HAP-1 (cell line): ENCODE data around the gene ZMIZ1.

ENCODE experiments used
- DNase-seq, 2 experiments: peaks; one replicate each; pipeline ENCODE4 v3.0.0-alpha.2; 2016 to 2020; ENCODE audit warnings: low spot score in 2 of 2
- H3K27me3 ChIP-seq: fragments of 250-450 bp; sonication (Bioruptor Pico); 2 replicates; pipeline ENCODE4 v1.5.1; 2020; ENCODE audit warnings: low read depth, mild to moderate bottlenecking, moderate library complexity
- H3K36me3 ChIP-seq: fragments of 250-450 bp; sonication (Bioruptor Pico); replicated peaks from 2 replicates; pipeline ENCODE4 v1.5.1; 2020; ENCODE audit warnings: mild to moderate bottlenecking
- H3K4me1 ChIP-seq: fragments of 250-450 bp; sonication (Bioruptor Pico); 2 replicates; pipeline ENCODE4 v1.5.1; 2020; ENCODE audit warnings: mild to moderate bottlenecking
- H3K4me3 ChIP-seq: fragments of 250-450 bp; sonication (Bioruptor Pico); 2 replicates; pipeline ENCODE4 v1.5.1; 2020; ENCODE audit warnings: mild to moderate bottlenecking, moderate library complexity
- H3K9me3 ChIP-seq: fragments of 250-450 bp; sonication (Bioruptor Pico); 2 replicates; pipeline ENCODE4 v1.5.1; 2020; ENCODE audit warnings: mild to moderate bottlenecking, moderate library complexity
- in situ Hi-C: fragments of 300-500 bp; cut with MboI; formaldehyde crosslinking; loops from 3 replicates; pipeline ENCODE4 v1.14.3; 2020; ENCODE audit warnings: low sequenced_read_pairs, inconsistent platforms, mixed read lengths

ZMIZ1 gene

GRCh38 chr10:79081353-79082034 is 12.7 kb downstream of the ZMIZ1 start:
- Histone ChIP-seq H3K4me1 (peaks cover 19% of the 10 kb centered on the region), H3K27me3 (no peaks in the 10 kb centered on the region), H3K4me3 (no peak overlapping the region), H3K36me3 (no peaks in the 10 kb centered on the region), H3K9me3 (no peaks in the 10 kb centered on the region)
- no peak for DNase-seq
- in situ Hi-C loops = loop anchor here (25.0 kb wide), 1 partner anchor 1044 kb away; the partner anchor contains the start of genes POLR3A and RPS24

- no peak for DNase-seq
- Histone ChIP-seq H3K4me3 (no peak overlapping the region), H3K27me3 (no peaks in the 10 kb centered on the region), H3K4me1 (peaks cover 19% of the 10 kb centered on the region), H3K36me3 (no peaks in the 10 kb centered on the region), H3K9me3 (no peaks in the 10 kb centered on the region)
- in situ Hi-C loops = loop anchor here (25.0 kb wide), 1 partner anchor 1045 kb away; the partner anchor contains the start of genes POLR3A and RPS24
These were observed 13.2 kb downstream of the ZMIZ1 start for GRCh38 chr10:79082035-79082373.

DNA sequence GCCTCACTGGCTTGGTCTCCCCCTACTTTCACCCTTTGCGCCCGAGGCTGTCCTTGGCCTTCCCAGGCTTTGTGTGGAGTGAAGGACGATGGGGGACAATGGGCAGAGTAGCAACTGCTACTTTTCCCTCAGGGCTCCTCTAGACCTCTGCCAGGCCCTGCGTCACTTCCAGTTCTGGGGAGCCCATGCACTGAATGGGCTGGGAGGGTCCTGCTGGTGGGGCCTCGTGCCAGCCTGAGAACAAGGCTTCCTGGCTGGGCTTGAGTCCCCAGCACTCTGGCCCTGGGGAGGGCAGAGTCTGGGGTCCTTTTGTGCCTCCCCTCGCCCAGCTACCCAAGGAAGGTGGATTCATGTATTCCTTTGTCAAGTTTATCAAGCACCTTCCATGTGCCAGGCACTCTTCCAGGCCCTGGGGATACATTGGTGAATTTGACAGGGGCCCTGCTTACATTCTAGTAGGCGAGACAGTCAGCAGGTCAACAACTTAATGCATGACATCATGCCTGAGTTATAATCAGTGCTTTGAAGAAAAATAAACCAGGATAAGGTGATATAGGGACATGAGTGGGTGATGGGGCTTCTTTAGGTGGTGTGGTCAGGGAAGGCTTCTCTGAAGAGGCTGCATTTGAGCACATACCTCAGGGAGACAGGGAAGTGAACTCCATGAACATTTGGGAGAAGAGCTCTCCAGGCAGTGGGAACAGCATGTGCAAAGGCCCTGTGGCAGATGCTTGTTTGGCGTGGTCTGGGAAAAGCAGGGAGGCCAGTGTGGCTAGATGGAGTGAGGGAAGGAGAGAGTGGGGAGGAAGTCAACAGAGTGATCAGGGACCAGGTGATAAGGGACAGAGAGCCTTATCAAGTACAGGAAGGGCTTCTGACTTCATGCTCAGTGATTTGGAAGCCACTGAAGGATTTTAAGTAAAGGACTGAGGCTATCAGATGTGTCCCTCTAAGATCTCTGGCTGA is 14.1 kb downstream of the ZMIZ1 start:
- Histone ChIP-seq H3K4me3 (no peak overlapping the region), H3K27me3 (no peaks in the 10 kb centered on the region), H3K36me3 (no peaks in the 10 kb centered on the region), H3K4me1 (peaks cover 19% of the 10 kb centered on the region), H3K9me3 (no peaks in the 10 kb centered on the region)
- in situ Hi-C loops = loop anchor here (25.0 kb wide), 1 partner anchor 1046 kb away; the partner anchor contains the start of genes POLR3A and RPS24
- DNase-seq = no peak

DNA sequence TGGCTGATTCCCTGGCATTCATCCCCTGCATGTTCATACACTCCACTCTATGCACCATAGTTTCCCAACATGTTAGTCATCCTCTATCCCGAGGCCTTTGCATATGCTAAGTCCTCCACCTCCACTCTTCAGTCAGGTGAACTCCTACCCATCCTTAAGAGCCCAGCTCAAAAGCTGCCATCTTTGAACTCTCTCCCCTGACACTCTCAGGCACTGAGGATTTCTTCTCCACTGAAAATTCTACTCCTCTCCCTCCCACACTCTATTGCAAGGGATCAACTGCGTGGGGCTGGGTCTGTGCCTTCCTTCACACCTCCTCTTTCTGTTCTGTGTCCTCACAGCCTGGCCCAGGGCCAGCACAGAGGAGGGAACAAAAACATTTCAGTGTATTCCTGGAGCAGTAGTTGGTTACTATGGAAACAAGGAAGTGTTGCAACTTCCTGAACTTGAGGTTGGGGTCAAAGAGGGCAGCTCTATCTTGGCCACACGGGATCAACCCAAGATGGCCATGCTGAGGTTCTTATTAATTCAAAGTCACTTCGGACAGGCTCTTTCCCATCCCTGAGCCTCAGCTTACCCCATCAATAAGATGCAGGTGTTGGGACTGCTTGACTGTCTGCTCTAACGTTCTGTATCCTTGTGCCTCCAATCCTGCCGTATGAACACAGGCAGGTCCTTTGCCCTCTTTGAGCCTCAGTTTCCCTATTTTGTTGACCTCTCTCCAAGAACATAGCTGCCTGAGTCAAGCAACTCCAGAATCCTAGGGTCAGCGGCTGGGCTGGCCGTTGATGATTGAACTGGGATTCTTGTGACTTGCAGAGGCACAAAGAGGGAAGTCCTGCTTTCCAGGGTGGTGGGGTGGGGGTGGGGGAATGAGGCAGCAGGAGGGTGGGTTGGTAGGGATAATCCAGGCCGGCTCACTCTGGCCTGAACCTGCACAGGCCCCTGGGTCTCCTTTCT is 15.5 kb downstream of the ZMIZ1 start:
- Histone ChIP-seq H3K4me1 (peaks cover 10% of the 10 kb centered on the region), H3K9me3 (no peaks in the 10 kb centered on the region), H3K27me3 (no peaks in the 10 kb centered on the region), H3K4me3 (no peak overlapping the region), H3K36me3 (no peaks in the 10 kb centered on the region)
- in situ Hi-C loops = loop anchor here (25.0 kb wide), 1 partner anchor 1047 kb away; the partner anchor contains the start of genes POLR3A and RPS24
- peak; percentile 56 to 70 for DNase-seq

- no peak for DNase-seq
- in situ Hi-C loops = loop anchor here (25.0 kb wide), 1 partner anchor 1048 kb away; the partner anchor contains the start of genes POLR3A and RPS24
- H3K4me3 ChIP-seq = no peak overlapping the region
- no peaks in the 10 kb centered on the region for H3K36me3 ChIP-seq
- H3K9me3 ChIP-seq = no peaks in the 10 kb centered on the region
- H3K4me1 ChIP-seq = peaks cover 10% of the 10 kb centered on the region
- no peaks in the 10 kb centered on the region for H3K27me3 ChIP-seq
These were observed 16.3 kb downstream of the ZMIZ1 start for GRCh38 chr10:79084972-79085597.

- H3K4me1 ChIP-seq = peaks cover 10% of the 10 kb centered on the region
- no peaks in the 10 kb centered on the region for H3K36me3 ChIP-seq
- no peak for DNase-seq
- no peaks in the 10 kb centered on the region for H3K9me3 ChIP-seq
- in situ Hi-C loops = loop anchor here (25.0 kb wide), 1 partner anchor 1050 kb away; the partner anchor contains the start of genes POLR3A and RPS24
- H3K27me3 ChIP-seq = no peaks in the 10 kb centered on the region
- no peak overlapping the region for H3K4me3 ChIP-seq
These were observed 18.1 kb downstream of the ZMIZ1 start for GRCh38 chr10:79086822-79087221.

- no peak for DNase-seq
- no peaks in the 10 kb centered on the region for H3K9me3 ChIP-seq
- H3K4me1 ChIP-seq = peaks cover 10% of the 10 kb centered on the region
- no peak overlapping the region for H3K4me3 ChIP-seq
- no peaks in the 10 kb centered on the region; the same call in 1 of the 2 replicates for H3K36me3 ChIP-seq
- in situ Hi-C loops = loop anchor here (25.0 kb wide), 1 partner anchor 1050 kb away; the partner anchor contains the start of genes POLR3A and RPS24
- H3K27me3 ChIP-seq = no peaks in the 10 kb centered on the region
These were observed 19.0 kb downstream of the ZMIZ1 start for GRCh38 chr10:79087721-79088120.

DNA sequence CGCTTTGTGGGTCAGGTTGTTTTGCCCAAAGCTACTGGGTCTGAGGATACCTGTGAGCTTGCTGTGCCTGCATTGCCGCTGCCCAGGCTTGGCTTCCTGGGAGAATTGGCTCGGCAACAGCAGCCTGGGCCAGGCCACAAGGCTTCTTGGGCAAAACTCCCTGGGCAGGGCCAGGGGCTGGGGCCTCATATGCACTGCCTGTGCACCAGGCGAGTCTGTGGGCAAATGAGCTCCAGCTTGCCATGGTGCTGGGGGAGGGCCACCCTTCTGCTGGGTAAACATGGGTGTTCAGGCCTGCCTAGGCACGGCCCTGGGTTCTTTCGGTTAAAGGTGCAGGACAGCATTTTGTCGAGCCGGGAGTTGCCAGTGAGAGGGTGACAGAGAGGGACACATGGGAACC is 19.4 kb downstream of the ZMIZ1 start:
- H3K9me3 ChIP-seq = no peaks in the 10 kb centered on the region
- DNase-seq = no peak
- H3K4me3 ChIP-seq = no peak overlapping the region
- H3K4me1 ChIP-seq = peaks cover 10% of the 10 kb centered on the region
- no peaks in the 10 kb centered on the region for H3K27me3 ChIP-seq
- H3K36me3 ChIP-seq = no peaks in the 10 kb centered on the region; the same call in 1 of the 2 replicates
- in situ Hi-C loops = loop anchor here (25.0 kb wide), 1 partner anchor 1051 kb away; the partner anchor contains the start of genes POLR3A and RPS24

GRCh38 chr10:79088613-79089355 is 20.0 kb downstream of the ZMIZ1 start:
- no peaks in the 10 kb centered on the region for H3K9me3 ChIP-seq
- DNase-seq = no peak
- H3K27me3 ChIP-seq = no peaks in the 10 kb centered on the region
- peaks cover 4% of the 10 kb centered on the region for H3K4me1 ChIP-seq
- in situ Hi-C loops = loop anchor here (25.0 kb wide), 1 partner anchor 1051 kb away; the partner anchor contains the start of genes POLR3A and RPS24
- H3K36me3 ChIP-seq = no peaks in the 10 kb centered on the region; the same call in 1 of the 2 replicates
- H3K4me3 ChIP-seq = no peak overlapping the region

GRCh38 chr10:79089632-79090031 is 20.9 kb downstream of the ZMIZ1 start:
- no peaks in the 10 kb centered on the region for H3K9me3 ChIP-seq
- no peaks in the 10 kb centered on the region; the same call in 1 of the 2 replicates for H3K4me1 ChIP-seq
- no peaks in the 10 kb centered on the region for H3K27me3 ChIP-seq
- no peak overlapping the region for H3K4me3 ChIP-seq
- DNase-seq = peak in 1 of 2 experiments; percentile 17
- no peaks in the 10 kb centered on the region; the same call in 1 of the 2 replicates for H3K36me3 ChIP-seq
- in situ Hi-C loops = loop anchor here (25.0 kb wide), 1 partner anchor 1052 kb away; the partner anchor contains the start of genes POLR3A and RPS24

DNA sequence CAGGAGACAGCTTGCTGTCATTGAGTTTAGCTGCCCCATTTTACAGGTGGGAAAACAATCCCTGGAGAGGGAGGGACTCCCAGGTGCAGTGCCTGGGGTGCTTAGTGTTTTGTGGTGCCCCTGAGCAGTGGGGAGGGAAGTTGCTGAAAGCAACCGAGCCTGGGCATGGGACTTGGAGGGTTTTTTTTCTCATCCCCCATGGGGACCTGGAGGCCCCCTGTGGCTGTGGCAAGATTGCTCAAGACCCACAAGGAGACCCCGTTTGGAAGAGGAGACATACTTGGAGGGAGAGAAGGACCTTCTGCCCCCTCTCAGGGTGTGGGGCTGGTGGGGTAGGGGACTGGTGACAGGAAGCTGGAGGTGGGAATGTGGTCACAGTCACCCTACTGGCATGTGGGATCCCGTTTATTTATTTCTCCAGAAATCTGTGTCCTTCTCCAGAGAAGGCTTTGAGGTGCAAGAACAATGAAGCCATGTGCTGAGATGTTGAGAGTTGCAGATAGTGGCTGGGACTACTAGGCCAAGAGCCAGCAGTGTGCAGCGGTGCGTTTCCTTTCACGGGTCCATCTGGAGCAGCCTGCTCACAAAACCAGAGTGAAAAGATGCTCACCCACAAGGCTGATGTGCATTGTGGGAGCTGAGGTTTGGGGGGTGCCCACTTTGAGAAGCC is 21.5 kb downstream of the ZMIZ1 start:
- in situ Hi-C loops = loop anchor here (25.0 kb wide), 1 partner anchor 1053 kb away; the partner anchor contains the start of genes POLR3A and RPS24
- DNase-seq = no peak
- Histone ChIP-seq H3K4me1 (no peaks in the 10 kb centered on the region; the same call in 1 of the 2 replicates), H3K9me3 (no peaks in the 10 kb centered on the region), H3K27me3 (no peaks in the 10 kb centered on the region), H3K4me3 (no peak overlapping the region), H3K36me3 (no peaks in the 10 kb centered on the region; the same call in 1 of the 2 replicates)
